GM19438 (cell line): ENCODE measurements around the gene FBRSL1.

Source experiments
- ATAC-seq: cut with Tn5 transposase; IDR thresholded peaks from one replicate; pipeline ENCODE4 v1.9.1; 2021; ENCODE audit warnings: low read depth; ENCODE audit not compliant: unreplicated experiment

FBRSL1 gene

GRCh38 chr12:132494294-132495164 is 4.6 kb downstream of the FBRSL1 start:
- ATAC-seq, result no peak

- ATAC-seq, result no peak
Observed at GRCh38 chr12:132495165-132495544, 5.2 kb downstream of the FBRSL1 start.

- ATAC-seq, result no peak
Observed at GRCh38 chr12:132495629-132496357, 5.8 kb downstream of the FBRSL1 start.

GRCh38 chr12:132496358-132496669 is 6.4 kb downstream of the FBRSL1 start:
- no peak for ATAC-seq

- no peak for ATAC-seq
Observed at GRCh38 chr12:132496710-132497109, 6.8 kb downstream of the FBRSL1 start.

- no peak for ATAC-seq
Observed at GRCh38 chr12:132497514-132498405, 7.8 kb downstream of the FBRSL1 start.

- no peak for ATAC-seq
Observed at GRCh38 chr12:132498931-132499330, 9.0 kb downstream of the FBRSL1 start.

GRCh38 chr12:132500142-132500855 is 10.3 kb downstream of the FBRSL1 start:
- no peak for ATAC-seq

- ATAC-seq, result no peak
Observed at GRCh38 chr12:132500856-132501180, 10.9 kb downstream of the FBRSL1 start.

- no peak for ATAC-seq
Observed at GRCh38 chr12:132501204-132501940, 11.4 kb downstream of the FBRSL1 start.

- ATAC-seq, result no peak
Observed at GRCh38 chr12:132502149-132502881, 12.4 kb downstream of the FBRSL1 start.

GRCh38 chr12:132502882-132503193 is 12.9 kb downstream of the FBRSL1 start:
- no peak for ATAC-seq

GRCh38 chr12:132503618-132504204 is 13.8 kb downstream of the FBRSL1 start:
- no peak for ATAC-seq

- ATAC-seq, result no peak
Observed at GRCh38 chr12:132505105-132505851, 15.3 kb downstream of the FBRSL1 start.

- no peak for ATAC-seq
Observed at GRCh38 chr12:132505852-132506219, 15.9 kb downstream of the FBRSL1 start.

GRCh38 chr12:132506328-132507160 is 16.6 kb downstream of the FBRSL1 start:
- no peak for ATAC-seq

GRCh38 chr12:132507161-132507538 is 17.2 kb downstream of the FBRSL1 start:
- ATAC-seq, result no peak
